Measurements from ENCODE around the gene OR6C76.

DNA sequence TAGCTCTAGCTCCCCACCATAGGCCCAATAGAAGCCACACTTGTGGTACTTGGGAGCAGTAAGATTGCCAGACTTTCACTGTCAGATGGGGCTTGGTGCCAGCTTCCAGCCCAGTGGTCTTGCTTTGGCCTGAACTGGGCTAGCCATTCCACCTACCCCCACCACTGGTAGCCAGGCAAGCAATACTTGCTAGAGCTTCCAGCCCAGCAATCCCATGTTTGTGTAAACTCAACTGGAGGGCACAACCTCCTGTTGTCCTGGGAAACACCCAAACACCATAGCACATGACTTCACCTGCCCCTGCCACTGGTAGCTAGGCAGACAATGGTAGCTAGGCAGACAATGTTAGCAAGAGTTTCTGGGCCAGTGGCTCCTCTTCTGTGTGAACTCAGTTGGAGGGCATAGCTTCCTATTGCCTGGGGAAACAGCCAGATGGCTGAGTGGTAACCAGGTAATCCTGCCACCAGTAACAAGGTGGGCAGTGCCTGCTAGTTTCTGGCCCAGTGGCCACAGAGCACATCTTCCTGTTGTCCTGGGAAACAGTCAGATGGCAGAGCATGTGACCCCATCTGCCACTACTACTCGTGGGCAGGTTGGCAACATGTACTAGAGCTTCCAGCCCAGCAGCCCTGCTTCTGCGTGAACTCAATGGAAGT, 5.6 kb upstream of the OR6C76 start:
- no peak for TF ChIP-seq POLR2AphosphoS5 (IDR thresholded peaks at IDR 0.05; ENCODE audit: low read depth, low read length)
- no peak for TF ChIP-seq POLR2A (IDR thresholded peaks at IDR 0.05; ENCODE audit: low read depth, low read length)
- no peak for TF ChIP-seq TAF1 (IDR thresholded peaks at IDR 0.05; ENCODE audit: low read depth, low read length)
- TF ChIP-seq POU2F2 (IDR thresholded peaks at IDR 0.05; ENCODE audit: low read depth, low read length) = no peak
